K562 (cell line): ENCODE results near the gene PRRG4. TPM values are rescaled to one million over a fixed set of nuclear protein-coding genes. Genes with fewer than 3 reads are reported as not detected.

Source experiments
- HDAC2 ChIP-seq: fragments of 450-650 bp; IDR thresholded peaks from 2 replicates; pipeline ENCODE4 v1.6.1; 2016; ENCODE audit warnings: mild to moderate bottlenecking
- LCOR ChIP-seq: sonication (generic); formaldehyde crosslinking; IDR thresholded peaks from 2 replicates; pipeline ENCODE4 v1.8.0; 2022; ENCODE audit warnings: mild to moderate bottlenecking, missing genetic modification reagents
- RBBP5 ChIP-seq: fragments of 200-600 bp; sonication (generic); IDR thresholded peaks from 2 replicates; pipeline ENCODE4 v1.6.1; 2012; ENCODE audit warnings: borderline replicate concordance, mild to moderate bottlenecking, low read length, control low read depth, inconsistent platforms; ENCODE audit not compliant: insufficient read depth, poor library complexity, severe bottlenecking
- SMARCA4 ChIP-seq: fragments of 450-650 bp; IDR thresholded peaks from 2 replicates; pipeline ENCODE4 v1.6.1; 2016
- ZC3H4 ChIP-seq: sonication (generic); formaldehyde crosslinking; IDR thresholded peaks from 2 replicates; pipeline ENCODE4 v1.9.0; 2021; ENCODE audit warnings: missing genetic modification reagents, borderline replicate concordance
- ZFX ChIP-seq: sonication (generic); formaldehyde crosslinking; IDR thresholded peaks from 2 replicates; pipeline ENCODE4 v1.8.0; 2022; ENCODE audit warnings: mild to moderate bottlenecking, missing genetic modification reagents, moderate library complexity
- ZNF780A ChIP-seq: fragments of 250-450 bp; sonication (Bioruptor Pico); IDR thresholded peaks from 2 replicates; pipeline ENCODE4 v1.5.0; 2021; ENCODE audit warnings: mild to moderate bottlenecking
- polyA plus RNA-seq, 8 experiments: library from polyadenylated mRNA; depleted of rRNA in 4 of 8; stranded (reverse) in 5 of 8; unstranded in 3 of 8; fragments of >200 nt; fragmentation: Nextera tagmentation in 2 of 8; fragmentation: Illumina TruSeq in 1 of 8; extraction: Ambion mirVana in 2 of 8; extraction: Trizol in 1 of 8; gene quantifications; 2 replicates each; pipeline versions ENCODE4 v1.2.1 to v1.2.3, GENCODE V29; 2011 to 2014; ENCODE audit warnings: inconsistent platforms in 1 of 8, missing spikeins in 1 of 8
- total RNA-seq, 7 experiments: library from RNA; depleted of rRNA in 6 of 7; stranded (reverse); fragments of >200 nt in 6 of 7; fragmentation: Illumina TruSeq in 2 of 7; extraction: Trizol in 2 of 7; gene quantifications; 2 replicates each; pipeline versions ENCODE4 v1.2.1 to v1.2.3, GENCODE V29; 2011 to 2021; ENCODE audit warnings: low replicate concordance in 1 of 7
- TF ChIP-seq, protein P1 (sequence below): fragments of 200-800 bp; sonication (Bioruptor generic); IDR thresholded peaks from 2 replicates; pipeline ENCODE4 v1.6.1; 2016; ENCODE audit warnings: missing genetic modification characterization, missing compliant biosample characterization
- TF ChIP-seq, protein P2 (sequence below): IDR thresholded peaks from 3 replicates; pipeline ENCODE4 v1.6.1; 2011; ENCODE audit warnings: borderline replicate concordance, mild to moderate bottlenecking; ENCODE audit not compliant: insufficient read length, insufficient read depth
- TF ChIP-seq, protein P3 (sequence below), 2 experiments: fragments of 250-450 bp in 1 of 2; fragments of 450-650 bp in 1 of 2; sonication (Bioruptor Pico) in 1 of 2; IDR thresholded peaks; 2 replicates each; pipeline versions ENCODE4 v1.6.1 to v1.8.0; 2016 to 2021; ENCODE audit warnings: mild to moderate bottlenecking in 2 of 2, moderate library complexity in 2 of 2, missing compliant biosample characterization in 1 of 2, missing genetic modification characterization in 1 of 2
- TF ChIP-seq, protein P4 (sequence below): sonication (generic); formaldehyde crosslinking; IDR thresholded peaks from 2 replicates; pipeline ENCODE4 v1.8.1; 2023; ENCODE audit warnings: mild to moderate bottlenecking, missing genetic modification reagents, moderate library complexity
- TF ChIP-seq, protein P5 (sequence below): IDR thresholded peaks from 2 replicates; pipeline ENCODE4 v1.6.1; 2011; ENCODE audit warnings: borderline replicate concordance, low read depth, mild to moderate bottlenecking, moderate library complexity, low read length; ENCODE audit not compliant: insufficient read depth, poor library complexity, severe bottlenecking

The PRRG4 gene
- total and polyA plus RNA-seq, 9 of the 15 experiments (the other 6 are each of a cell fraction or from before 2014, with no cell fraction given) = not detected

DNA sequence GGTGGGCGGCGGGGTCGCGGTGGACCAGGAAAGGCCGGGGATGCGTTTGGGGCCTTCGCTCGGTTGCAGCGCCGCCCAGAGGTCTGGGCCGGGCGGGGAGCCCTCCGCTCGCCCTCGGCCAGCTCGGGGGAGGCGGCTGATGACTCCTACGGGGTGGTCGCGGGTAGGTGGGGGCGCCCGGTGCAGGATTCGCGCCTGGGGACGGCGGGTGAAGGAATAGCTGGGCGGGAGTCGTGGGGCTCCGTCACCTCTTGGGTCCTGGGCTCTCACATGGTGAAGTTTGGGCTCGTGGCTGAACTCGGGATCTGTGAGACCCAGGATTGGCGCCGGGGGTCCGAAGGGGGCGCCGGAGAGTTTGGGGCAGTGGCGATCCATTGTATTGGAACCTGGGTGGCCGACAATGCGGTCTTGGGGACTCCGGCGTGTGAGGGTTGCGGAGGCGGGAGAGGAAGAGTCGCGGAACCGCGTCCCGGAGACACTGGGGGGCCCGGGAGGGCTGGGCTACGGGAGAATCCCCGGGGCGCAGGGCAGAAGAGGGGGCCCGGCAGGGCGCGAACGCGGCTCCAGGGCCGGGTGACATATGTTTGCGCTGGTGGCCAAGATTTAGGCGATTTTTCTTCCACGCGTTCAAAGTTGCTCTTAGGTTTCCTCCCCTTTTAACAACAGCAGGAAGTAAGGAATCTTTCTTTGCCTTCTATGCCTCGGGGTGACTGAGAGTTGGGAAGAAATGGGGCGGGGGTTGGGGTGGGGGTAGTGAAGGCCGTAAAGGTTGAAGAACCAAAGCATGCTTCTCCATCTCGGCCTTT, 63.8 kb downstream of the PRRG4 start (continued):
- TF ChIP-seq ZFX (CRISPR knock-in tag) (peak; percentile 94), ZNF780A (CRISPR knock-in tag) (no peak), ZC3H4 (CRISPR knock-in tag) (0 out of 2 replicates have a peak, but pooled peaks have one; percentile 34), LCOR (CRISPR knock-in tag) (peak; percentile 43; the same call in 1 of the 2 replicates), RBBP5 (peak; percentile 15), HDAC2 (0 out of 2 replicates have a peak, but pooled peaks have one; percentile 18), SMARCA4 (peak; percentile 23; the same call in 1 of the 2 replicates)
- TF ChIP-seq, protein P1, sequence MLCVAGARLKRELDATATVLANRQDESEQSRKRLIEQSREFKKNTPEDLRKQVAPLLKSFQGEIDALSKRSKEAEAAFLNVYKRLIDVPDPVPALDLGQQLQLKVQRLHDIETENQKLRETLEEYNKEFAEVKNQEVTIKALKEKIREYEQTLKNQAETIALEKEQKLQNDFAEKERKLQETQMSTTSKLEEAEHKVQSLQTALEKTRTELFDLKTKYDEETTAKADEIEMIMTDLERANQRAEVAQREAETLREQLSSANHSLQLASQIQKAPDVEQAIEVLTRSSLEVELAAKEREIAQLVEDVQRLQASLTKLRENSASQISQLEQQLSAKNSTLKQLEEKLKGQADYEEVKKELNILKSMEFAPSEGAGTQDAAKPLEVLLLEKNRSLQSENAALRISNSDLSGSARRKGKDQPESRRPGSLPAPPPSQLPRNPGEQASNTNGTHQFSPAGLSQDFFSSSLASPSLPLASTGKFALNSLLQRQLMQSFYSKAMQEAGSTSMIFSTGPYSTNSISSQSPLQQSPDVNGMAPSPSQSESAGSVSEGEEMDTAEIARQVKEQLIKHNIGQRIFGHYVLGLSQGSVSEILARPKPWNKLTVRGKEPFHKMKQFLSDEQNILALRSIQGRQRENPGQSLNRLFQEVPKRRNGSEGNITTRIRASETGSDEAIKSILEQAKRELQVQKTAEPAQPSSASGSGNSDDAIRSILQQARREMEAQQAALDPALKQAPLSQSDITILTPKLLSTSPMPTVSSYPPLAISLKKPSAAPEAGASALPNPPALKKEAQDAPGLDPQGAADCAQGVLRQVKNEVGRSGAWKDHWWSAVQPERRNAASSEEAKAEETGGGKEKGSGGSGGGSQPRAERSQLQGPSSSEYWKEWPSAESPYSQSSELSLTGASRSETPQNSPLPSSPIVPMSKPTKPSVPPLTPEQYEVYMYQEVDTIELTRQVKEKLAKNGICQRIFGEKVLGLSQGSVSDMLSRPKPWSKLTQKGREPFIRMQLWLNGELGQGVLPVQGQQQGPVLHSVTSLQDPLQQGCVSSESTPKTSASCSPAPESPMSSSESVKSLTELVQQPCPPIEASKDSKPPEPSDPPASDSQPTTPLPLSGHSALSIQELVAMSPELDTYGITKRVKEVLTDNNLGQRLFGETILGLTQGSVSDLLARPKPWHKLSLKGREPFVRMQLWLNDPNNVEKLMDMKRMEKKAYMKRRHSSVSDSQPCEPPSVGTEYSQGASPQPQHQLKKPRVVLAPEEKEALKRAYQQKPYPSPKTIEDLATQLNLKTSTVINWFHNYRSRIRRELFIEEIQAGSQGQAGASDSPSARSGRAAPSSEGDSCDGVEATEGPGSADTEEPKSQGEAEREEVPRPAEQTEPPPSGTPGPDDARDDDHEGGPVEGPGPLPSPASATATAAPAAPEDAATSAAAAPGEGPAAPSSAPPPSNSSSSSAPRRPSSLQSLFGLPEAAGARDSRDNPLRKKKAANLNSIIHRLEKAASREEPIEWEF (CRISPR knock-in tag) = no peak
- TF ChIP-seq, protein P2, sequence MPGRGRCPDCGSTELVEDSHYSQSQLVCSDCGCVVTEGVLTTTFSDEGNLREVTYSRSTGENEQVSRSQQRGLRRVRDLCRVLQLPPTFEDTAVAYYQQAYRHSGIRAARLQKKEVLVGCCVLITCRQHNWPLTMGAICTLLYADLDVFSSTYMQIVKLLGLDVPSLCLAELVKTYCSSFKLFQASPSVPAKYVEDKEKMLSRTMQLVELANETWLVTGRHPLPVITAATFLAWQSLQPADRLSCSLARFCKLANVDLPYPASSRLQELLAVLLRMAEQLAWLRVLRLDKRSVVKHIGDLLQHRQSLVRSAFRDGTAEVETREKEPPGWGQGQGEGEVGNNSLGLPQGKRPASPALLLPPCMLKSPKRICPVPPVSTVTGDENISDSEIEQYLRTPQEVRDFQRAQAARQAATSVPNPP = no peak
- TF ChIP-seq, protein P3, sequence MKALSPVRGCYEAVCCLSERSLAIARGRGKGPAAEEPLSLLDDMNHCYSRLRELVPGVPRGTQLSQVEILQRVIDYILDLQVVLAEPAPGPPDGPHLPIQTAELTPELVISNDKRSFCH (CRISPR knock-in tag; IDR thresholded peaks at IDR 0.05) = no peak
- TF ChIP-seq, protein P3 (tag; IDR thresholded peaks at IDR 0.05) = peak; percentile 47; the same call in 1 of the 2 replicates
- TF ChIP-seq, protein P4, sequence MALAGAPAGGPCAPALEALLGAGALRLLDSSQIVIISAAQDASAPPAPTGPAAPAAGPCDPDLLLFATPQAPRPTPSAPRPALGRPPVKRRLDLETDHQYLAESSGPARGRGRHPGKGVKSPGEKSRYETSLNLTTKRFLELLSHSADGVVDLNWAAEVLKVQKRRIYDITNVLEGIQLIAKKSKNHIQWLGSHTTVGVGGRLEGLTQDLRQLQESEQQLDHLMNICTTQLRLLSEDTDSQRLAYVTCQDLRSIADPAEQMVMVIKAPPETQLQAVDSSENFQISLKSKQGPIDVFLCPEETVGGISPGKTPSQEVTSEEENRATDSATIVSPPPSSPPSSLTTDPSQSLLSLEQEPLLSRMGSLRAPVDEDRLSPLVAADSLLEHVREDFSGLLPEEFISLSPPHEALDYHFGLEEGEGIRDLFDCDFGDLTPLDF (CRISPR knock-in tag) = peak; percentile 47; the same call in 1 of the 2 replicates
- TF ChIP-seq, protein P5, sequence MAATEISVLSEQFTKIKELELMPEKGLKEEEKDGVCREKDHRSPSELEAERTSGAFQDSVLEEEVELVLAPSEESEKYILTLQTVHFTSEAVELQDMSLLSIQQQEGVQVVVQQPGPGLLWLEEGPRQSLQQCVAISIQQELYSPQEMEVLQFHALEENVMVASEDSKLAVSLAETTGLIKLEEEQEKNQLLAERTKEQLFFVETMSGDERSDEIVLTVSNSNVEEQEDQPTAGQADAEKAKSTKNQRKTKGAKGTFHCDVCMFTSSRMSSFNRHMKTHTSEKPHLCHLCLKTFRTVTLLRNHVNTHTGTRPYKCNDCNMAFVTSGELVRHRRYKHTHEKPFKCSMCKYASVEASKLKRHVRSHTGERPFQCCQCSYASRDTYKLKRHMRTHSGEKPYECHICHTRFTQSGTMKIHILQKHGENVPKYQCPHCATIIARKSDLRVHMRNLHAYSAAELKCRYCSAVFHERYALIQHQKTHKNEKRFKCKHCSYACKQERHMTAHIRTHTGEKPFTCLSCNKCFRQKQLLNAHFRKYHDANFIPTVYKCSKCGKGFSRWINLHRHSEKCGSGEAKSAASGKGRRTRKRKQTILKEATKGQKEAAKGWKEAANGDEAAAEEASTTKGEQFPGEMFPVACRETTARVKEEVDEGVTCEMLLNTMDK = peak; percentile 44
